ENCODE results near the gene ANKRD6.

DNA sequence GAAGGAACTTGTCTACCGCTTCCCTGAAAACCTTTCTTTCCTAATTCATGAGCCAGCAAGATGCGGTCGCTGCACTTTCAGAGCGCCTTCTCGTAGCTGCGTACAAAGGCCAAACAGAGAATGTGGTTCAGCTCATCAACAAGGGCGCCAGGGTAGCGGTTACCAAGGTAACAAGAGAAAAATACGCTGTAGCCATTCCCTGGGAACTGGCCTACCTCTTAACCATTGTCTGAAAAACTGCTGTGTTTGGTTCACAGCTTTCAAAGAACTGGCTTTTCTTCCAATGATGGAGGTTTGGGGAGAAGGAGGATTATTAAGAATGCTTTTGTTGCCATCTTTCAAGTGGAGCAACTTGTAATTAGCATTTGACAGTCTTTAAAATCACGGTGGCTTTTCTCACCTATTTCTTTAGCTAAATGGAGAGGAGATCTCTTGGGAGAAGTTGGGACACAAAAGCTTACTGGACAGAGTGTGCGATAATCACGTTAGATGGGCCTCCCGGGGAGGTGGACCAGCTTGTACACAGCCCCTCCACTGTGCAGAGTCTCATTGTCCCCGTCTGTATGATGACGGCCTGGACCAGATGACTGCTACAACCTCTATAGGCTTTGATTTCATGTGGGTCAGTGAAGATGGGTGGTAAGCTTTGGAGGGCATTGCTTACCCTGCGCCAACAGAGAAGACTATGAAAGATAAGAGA is 134.1 kb downstream of the ANKRD6 start:
- TF ChIP-seq POLR2A (IDR thresholded peaks at IDR 0.05) (no peak), CTCF (IDR thresholded peaks at IDR 0.05 in 4 of 5, conservative IDR thresholded peaks at IDR 0.05 in 1 of 5) (no peak)
